Activated CD4-positive, CD25-positive, alpha-beta regulatory T cell treated with anti-CD3 and anti-CD28 coated beads, Interleukin-2, amount 50 U/mL, for 24 hours (primary cell): ENCODE results near the gene MRPL57.
"Not testable (repeated sequence)": the region's sequence is repeated elsewhere in the genome, so short reads cannot be mapped to it uniquely, and the experiment has no call there.

Experiments used
- ATAC-seq, 2 donors: fragments of 150-1000 bp; cut with Tn5 transposase; one replicate each; pipeline ENCODE4 v1.10.0; 2021; ENCODE audit warnings: mild to moderate bottlenecking in 1 of 2, moderate library complexity in 1 of 2

Gene MRPL57

DNA sequence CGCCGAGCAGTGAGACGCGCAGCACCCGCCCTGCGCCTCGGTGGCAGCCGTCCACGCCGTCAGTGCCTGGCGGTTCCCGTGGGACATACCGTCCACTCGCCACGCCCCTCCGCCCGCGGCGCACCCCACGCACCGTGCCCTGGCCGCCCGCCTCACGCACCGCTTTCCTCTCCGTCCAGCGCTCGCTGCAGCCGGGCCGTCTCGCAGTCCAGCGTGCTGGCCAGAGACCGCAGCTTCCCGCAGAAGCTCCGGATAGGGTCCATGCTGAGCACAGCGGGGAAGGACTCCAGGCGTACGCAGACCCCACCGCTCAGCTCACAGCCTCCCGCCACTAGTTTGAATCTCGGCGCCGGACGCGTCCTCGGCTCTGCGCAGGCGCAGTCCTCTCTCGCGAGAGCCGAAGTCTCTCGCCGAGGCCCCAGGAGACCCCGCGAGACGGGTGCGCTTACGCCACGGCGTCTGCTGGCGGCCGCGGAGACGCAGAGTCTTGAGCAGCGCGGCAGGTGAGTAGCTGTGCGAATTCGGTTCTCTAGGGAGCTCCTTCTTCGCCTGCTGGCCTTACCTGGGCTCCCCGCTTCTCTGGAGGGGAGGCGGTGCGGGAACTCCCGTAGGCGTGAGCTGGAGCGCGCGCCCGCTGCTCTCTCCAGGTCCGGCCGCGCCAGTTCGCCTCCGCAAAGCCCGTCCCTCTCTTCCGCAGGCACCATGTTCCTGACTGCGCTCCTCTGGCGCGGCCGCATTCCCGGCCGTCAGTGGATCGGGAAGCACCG lies at the start of gene MRPL57, which contains the start of gene SKA3:
TSS of gene MRPL57 (plus strand) at position 444 of the 767 bp plus-strand sequence. CDS start at position 703, 259 bp downstream.
TSS of gene SKA3 (minus strand) at position 338 of the 767 bp plus-strand sequence. CDS start at position 263, 75 bp downstream.
- peak; percentile 98 for ATAC-seq

- no peak for ATAC-seq
Observed at GRCh38 chr13:21130116-21130515, 46.3 kb upstream of the MRPL57 start.

DNA sequence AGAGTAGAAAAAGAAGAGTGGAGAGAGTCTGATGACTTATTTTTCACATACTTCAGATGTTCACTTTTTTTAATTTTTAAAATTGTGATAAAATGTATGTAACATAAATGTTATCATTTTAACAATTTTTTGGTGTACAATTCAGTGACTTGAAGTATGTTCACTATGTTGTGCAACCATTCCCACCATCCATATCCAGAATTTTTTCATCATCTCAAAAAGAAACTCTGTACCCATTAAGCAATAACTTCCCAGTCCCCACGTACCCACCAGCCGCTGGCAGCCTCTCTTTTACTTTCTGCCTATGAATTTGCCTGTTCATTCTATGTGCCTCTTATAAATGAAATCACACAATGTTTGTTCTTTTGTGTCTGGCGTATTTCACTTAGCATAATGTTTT lies 43.4 kb upstream of the MRPL57 start:
- ATAC-seq = no peak

DNA sequence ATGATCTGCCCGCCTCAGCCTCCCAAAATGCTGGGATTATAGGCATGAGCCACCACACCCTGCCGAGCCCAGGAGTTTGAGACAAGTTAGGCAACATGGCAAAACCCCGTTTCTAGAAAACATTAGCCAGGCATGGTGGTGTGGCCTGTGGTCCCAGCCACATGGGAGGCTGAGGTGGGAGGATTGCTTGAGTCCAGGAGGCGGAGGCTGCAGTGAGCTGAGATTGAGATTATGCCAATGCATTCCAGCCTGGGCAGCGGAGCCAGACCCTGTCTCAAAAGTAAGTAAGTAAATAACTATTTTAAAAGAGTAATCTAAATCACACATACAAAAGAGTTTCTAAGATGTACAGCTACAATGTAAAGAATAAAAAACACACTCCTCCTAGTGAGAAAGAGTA lies 42.0 kb upstream of the MRPL57 start:
- ATAC-seq = no peak

GRCh38 chr13:21135833-21136232 lies 40.6 kb upstream of the MRPL57 start:
- ATAC-seq = not testable (repeated sequence)

DNA sequence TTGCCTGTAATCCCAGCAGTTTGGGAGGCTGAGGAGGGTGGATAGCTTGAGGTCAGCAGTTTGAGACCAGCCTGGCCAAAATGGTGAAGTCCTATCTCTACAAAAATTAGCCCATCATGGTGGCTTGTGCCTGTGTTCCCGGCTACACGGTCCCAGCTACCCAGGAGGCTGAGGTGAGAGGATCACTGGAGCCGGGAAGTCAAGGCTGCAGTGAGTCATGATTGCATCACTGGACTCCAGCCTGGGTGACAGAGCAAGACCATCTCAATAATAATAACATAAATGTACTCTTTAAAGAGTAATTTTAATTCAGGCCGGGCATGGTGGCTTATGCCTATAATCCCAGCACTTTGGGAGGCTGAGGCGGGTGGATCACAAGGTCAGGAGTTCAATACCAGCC lies 38.8 kb upstream of the MRPL57 start:
- no peak for ATAC-seq

DNA sequence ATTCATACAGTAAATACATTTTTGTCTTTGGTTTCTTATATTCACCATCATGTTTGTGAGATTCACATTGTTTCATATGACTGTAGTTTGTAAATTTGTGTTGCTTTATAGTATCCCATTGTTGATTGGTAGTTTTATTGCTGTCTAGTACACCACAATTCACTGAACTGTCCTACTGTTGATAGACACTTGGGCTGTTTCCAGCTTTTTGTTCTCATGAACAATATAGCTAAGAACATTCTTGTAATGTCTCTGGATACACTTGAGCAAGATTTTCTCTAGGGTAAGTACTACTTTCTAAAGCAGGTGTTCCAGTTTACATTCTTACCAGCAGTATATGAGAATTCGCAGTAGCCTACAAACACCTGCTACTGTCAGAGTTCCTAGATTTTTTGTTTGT lies 37.9 kb upstream of the MRPL57 start:
- ATAC-seq = no peak

- ATAC-seq = no peak
Observed at GRCh38 chr13:21139374-21139773, 37.1 kb upstream of the MRPL57 start.

DNA sequence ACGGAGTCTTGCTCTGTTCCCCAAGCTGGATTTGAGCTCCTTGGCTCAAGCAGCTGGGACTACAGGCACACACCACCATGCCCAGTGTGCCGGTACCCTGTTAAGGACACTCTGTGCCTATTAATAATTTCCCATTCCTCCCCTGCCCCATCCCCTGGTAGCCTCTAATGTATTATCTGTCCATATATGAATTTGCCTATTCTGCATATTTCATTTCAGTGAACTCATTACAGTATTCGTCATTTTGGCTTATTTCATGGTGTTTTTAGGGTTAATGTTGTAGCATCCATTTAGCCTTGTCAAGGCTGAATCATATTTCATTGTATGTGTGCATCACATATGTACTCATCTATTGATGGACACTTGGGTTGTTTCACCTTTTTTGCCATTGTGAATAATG lies 33.7 kb upstream of the MRPL57 start:
- no peak for ATAC-seq

DNA sequence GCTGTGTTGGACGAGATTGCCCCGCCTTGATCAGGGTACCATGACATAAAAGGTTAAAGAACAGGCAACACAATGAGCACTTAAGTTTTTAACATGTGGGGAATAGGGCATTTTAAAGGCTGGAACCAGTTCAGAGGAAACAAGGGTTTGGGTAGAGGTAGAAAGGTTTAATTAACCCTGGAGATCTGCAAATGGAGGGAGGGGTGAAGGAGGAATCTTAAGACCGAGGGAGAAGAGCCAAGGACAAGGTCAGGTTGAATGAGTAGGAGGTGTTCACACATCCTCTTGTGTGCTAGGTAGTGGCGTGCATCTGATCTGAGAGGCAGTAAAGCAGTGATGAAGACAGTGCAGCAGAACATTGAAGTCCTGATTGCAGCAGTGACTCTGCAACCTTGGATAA lies 28.6 kb upstream of the MRPL57 start:
- no peak for ATAC-seq

GRCh38 chr13:21148557-21149258 lies 27.8 kb upstream of the MRPL57 start:
- ATAC-seq = peak in 1 of 2 donors; percentile 53

DNA sequence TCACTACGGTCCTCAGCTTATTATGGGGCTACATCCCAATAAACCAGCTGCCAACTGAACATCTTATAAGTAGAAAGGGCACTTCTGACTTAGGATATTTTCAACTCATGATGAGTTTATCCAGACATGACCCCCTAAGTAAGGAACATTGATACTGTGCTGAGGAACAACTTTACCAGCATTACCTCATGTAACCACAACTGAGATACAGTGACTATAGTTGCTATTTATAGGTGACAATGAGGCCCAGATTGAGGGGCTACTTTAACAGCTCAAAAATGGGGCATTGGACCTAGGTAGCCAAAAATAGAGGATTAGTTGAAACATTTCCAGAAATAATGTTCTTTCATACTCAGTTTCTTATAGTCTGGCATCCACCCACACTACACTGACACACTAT lies 26.9 kb upstream of the MRPL57 start:
- ATAC-seq = no peak

GRCh38 chr13:21150013-21150412 lies 26.4 kb upstream of the MRPL57 start:
- ATAC-seq = no peak

- no peak for ATAC-seq
Observed at GRCh38 chr13:21152251-21152899, 24.1 kb upstream of the MRPL57 start.

DNA sequence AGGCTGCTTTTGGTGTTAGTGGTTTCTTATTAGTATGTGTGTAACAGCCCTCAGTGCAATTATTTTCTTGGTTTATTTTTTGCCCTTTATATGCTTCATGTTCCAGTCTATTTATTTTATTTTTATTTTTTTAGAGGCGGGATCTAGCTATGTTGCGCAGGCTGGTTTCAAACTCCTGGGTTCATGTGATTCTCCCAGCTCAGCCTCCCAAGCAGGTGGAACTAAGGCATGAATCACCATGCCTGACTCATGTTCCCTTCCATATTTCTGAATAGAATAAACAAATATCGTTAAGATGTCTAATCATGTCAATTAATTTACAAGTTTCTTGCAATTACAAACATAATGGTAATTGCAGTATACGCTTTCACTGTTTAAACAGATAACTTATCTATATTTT lies 11.8 kb upstream of the MRPL57 start:
- ATAC-seq = no peak

DNA sequence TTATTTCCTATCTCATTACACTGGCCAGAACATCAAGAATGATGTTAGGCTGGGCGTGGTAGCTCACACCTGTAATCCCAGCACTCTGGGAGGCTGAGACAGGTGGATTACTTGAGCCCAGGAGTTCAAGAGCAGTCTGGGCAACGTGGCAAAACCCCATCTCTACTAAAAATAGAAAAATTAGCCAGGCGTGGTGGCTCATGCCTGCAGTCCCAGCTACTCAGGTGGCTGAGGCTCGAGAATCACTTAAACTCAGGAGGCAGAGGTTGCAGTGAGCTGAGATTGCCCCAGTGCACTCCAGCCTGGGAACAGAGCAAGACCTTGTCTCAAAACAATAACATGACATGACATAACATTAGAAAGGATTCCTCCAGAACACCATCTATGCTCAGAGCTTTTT lies 10.9 kb upstream of the MRPL57 start:
- ATAC-seq = not testable (repeated sequence)

DNA sequence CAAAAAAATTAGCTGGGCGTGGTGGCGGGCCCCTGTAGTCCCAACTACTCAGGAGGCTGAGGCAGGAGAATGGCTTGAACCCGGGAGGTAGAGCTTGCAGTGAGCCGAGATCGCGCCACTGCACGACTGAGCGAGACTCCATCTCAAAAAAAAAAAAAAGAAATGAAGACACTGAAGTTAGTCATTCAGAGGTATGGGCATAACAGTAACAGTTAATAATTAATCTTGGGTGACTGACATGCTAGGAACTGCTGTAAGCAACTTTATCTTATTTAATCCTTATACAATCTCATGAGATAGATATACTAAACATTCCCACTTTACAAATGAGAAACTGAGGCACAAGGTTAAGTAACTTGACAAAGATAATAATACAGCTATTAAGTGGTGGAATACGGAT lies 5.0 kb upstream of the MRPL57 start:
- no peak for ATAC-seq

DNA sequence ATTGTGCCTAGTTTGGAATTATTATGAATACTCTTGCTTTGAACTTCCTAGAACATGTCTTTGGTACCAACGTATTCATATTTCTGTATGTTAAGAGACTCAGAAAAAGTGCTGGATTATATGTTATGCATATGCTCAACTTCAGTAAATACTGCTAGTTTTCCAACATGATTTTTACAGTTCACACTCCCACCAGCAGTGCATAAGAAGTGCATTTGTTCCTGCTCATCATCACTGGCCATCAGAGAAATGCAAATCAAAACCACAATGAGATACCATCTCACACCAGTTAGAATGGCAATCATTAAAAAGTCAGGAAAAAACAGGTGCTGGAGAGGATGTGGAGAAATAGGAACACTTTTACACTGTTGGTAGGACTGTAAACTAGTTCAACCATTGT lies 2.7 kb upstream of the MRPL57 start:
- ATAC-seq = not testable (repeated sequence)

- ATAC-seq = no peak
Observed at GRCh38 chr13:21175656-21176214, 723 bp upstream of the MRPL57 start.

DNA sequence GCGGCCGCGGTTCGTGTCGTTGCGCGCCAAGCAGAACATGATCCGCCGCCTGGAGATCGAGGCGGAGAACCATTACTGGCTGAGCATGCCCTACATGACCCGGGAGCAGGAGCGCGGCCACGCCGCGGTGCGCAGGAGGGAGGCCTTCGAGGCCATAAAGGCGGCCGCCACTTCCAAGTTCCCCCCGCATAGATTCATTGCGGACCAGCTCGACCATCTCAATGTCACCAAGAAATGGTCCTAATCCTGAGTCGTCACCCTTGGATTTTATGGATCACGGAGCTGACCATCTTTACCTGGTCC lies 475 bp downstream of the MRPL57 start:
- ATAC-seq = peak; percentile 26 to 27

GRCh38 chr13:21181671-21182070 lies 5.2 kb downstream of the MRPL57 start:
- no peak for ATAC-seq

DNA sequence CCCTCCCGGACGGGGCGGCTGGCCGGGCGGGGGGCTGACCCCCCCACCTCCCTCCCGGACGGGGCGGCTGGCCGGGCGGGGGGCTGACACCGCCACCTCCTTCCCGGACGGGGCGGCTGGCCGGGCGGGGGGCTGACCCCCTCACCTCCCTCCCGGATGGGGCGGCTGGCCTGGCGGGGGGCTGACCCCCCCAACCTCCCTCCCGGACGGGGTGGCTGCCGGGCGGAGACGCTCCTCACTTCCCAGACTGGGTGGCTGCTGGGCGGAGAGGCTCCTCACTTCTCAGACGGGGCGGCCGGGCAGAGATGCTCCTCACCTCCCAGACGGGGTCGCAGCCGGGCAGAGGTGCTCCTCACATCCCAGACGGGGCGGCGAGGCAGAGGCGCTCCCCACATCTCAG lies 10.0 kb downstream of the MRPL57 start:
- ATAC-seq = not testable (repeated sequence)

- ATAC-seq = not testable (repeated sequence)
Observed at GRCh38 chr13:21194756-21195155, 18.3 kb downstream of the MRPL57 start.
